Breast epithelium (tissue), 4 donors: ENCODE data around the gene ABCA1. TPM values are rescaled to one million over a fixed set of nuclear protein-coding genes. Genes with fewer than 3 reads are reported as not detected.
"Not testable (repeated sequence)": the region's sequence is repeated elsewhere in the genome, so short reads cannot be mapped to it uniquely, and the experiment has no call there.

ENCODE experiments used
- DNase-seq, 2 donors: peaks; one replicate each; pipeline ENCODE4 v3.0.0-alpha.2; 2019; ENCODE audit warnings: low spot score in 2 of 2
- H3K27ac ChIP-seq, 2 donors: fragments of 200-600 bp; sonication (generic) in 1 of 2; one replicate each; pipeline ENCODE4 v1.5.1; 2016 to 2019; ENCODE audit warnings: mild to moderate bottlenecking in 1 of 2
- H3K27me3 ChIP-seq, 2 donors: fragments of 200-600 bp; sonication (generic) in 1 of 2; one replicate each; pipeline versions ENCODE4 v1.5.1 to v1.6.0; 2017 to 2019; ENCODE audit warnings: control low read depth in 1 of 2, mild to moderate bottlenecking in 1 of 2
- H3K36me3 ChIP-seq: fragments of 200-600 bp; one replicate; pipeline ENCODE4 v1.5.1; 2019
- H3K4me1 ChIP-seq, 2 donors: fragments of 200-600 bp; sonication (generic); one replicate each; pipeline ENCODE4 v1.5.1; 2016 to 2019; ENCODE audit warnings: control low read depth in 1 of 2
- H3K4me3 ChIP-seq, 3 donors: fragments of 200-600 bp; sonication (generic); 1 replicate in 2 of 3; 2 replicates in 1 of 3; pipeline ENCODE4 v1.5.1; 2016 to 2019; ENCODE audit warnings: mild to moderate bottlenecking in 3 of 3, moderate library complexity in 2 of 3
- H3K9me3 ChIP-seq, 2 donors: fragments of 200-600 bp; sonication (generic) in 1 of 2; one replicate each; pipeline ENCODE4 v1.5.1; 2016 to 2019; ENCODE audit warnings: control low read depth in 1 of 2
- CTCF ChIP-seq, 3 donors: fragments of 450-650 bp; IDR thresholded peaks; one replicate each; pipeline ENCODE4 v1.5.1; 2016 to 2017; ENCODE audit warnings: antibody characterized with exemption in 3 of 3, mild to moderate bottlenecking in 3 of 3, moderate library complexity in 3 of 3
- POLR2A ChIP-seq: fragments of 450-650 bp; IDR thresholded peaks from one replicate; pipeline ENCODE4 v1.6.1; 2016; ENCODE audit warnings: antibody characterized with exemption, mild to moderate bottlenecking, moderate library complexity
- POLR2AphosphoS5 ChIP-seq, 3 donors: sonication (generic); formaldehyde crosslinking; IDR thresholded peaks; one replicate each; pipeline ENCODE4 v1.6.1; 2017; ENCODE audit warnings: antibody characterized with exemption in 3 of 3
- intact Hi-C: fragments of 100-400 bp; cut with DNase I; formaldehyde crosslinking; loops from one replicate; pipeline ENCODE4 v1.15.1; 2023; ENCODE audit warnings: low total_unique reads
- total RNA-seq, 3 donors: library from RNA; depleted of rRNA; stranded (reverse); fragments of >200 nt; gene quantifications; one replicate each; pipeline ENCODE4 v1.1.0, GENCODE V29; 2016

The ABCA1 gene
- total RNA-seq, 3 donors from 2014 or later: 57.0 to 100 (median 67.8) TPM

- Histone ChIP-seq H3K27ac (no peak overlapping the region), H3K4me3 (no peak overlapping the region), H3K4me1 (no peaks in the 10 kb centered on the region), H3K9me3 (no peaks in the 10 kb centered on the region), H3K36me3 (no peaks in the 10 kb centered on the region), H3K27me3 (no peaks in the 10 kb centered on the region)
- TF ChIP-seq POLR2A (no peak), POLR2AphosphoS5 (IDR thresholded peaks at IDR 0.05) (no peak), CTCF (IDR thresholded peaks at IDR 0.05) (no peak)
- intact Hi-C loops: no loop called here
- no peak for DNase-seq
Measured at GRCh38 chr9:104931256-104931655, 3.3 kb upstream of the ABCA1 start.

GRCh38 chr9:104927216-104927911 is 591 bp downstream of the ABCA1 start:
- Histone ChIP-seq H3K36me3 (no peaks in the 10 kb centered on the region), H3K4me1 (no peaks in the 10 kb centered on the region), H3K27me3 (no peaks in the 10 kb centered on the region), H3K4me3 (peak overlapping the region; percentile 84 to 91 (median 89)), H3K27ac (peak overlapping the region; percentile 81 to 84), H3K9me3 (no peaks in the 10 kb centered on the region)
- TF ChIP-seq CTCF (IDR thresholded peaks at IDR 0.05): no peak
- no peak for TF ChIP-seq POLR2AphosphoS5 (IDR thresholded peaks at IDR 0.05)
- no peak for TF ChIP-seq POLR2A
- intact Hi-C loops: loop anchor here (10.0 kb wide), 1 partner anchor 487 kb away; no protein-coding TSS in a partner anchor
- DNase-seq: no peak

GRCh38 chr9:104923740-104924139 is 4.2 kb downstream of the ABCA1 start:
- Histone ChIP-seq H3K27ac (peak overlapping the region in 1 of 2 donors; percentile 34), H3K4me1 (no peaks in the 10 kb centered on the region), H3K36me3 (no peaks in the 10 kb centered on the region), H3K9me3 (no peaks in the 10 kb centered on the region), H3K4me3 (peak overlapping the region in 1 of 3 donors; percentile 25), H3K27me3 (no peaks in the 10 kb centered on the region)
- TF ChIP-seq CTCF (IDR thresholded peaks at IDR 0.05) (no peak), POLR2AphosphoS5 (IDR thresholded peaks at IDR 0.05) (no peak), POLR2A (no peak)
- no peak for DNase-seq
- intact Hi-C loops: loop anchor here (10.0 kb wide), 1 partner anchor 491 kb away; no protein-coding TSS in a partner anchor

- peak overlapping the region in 1 of 2 donors; percentile 34 for H3K27ac ChIP-seq
Measured at GRCh38 chr9:104923289-104923688, 4.7 kb downstream of the ABCA1 start.

GRCh38 chr9:104922748-104923147 is 5.2 kb downstream of the ABCA1 start:
- H3K27me3 ChIP-seq, DNase-seq, H3K4me3 ChIP-seq, H3K9me3 ChIP-seq, H3K27ac ChIP-seq, H3K36me3 ChIP-seq, H3K4me1 ChIP-seq: not testable (repeated sequence)
- intact Hi-C loops: loop anchor here (10.0 kb wide), 1 partner anchor 492 kb away; no protein-coding TSS in a partner anchor

More at GRCh38 chr9:104923289-104923688, 4.7 kb downstream of the ABCA1 start:
- peak overlapping the region in 1 of 3 donors; percentile 25 for H3K4me3 ChIP-seq
- intact Hi-C loops: loop anchor here (10.0 kb wide), 1 partner anchor 492 kb away; no protein-coding TSS in a partner anchor
- no peaks in the 10 kb centered on the region for H3K4me1 ChIP-seq
- TF ChIP-seq POLR2A (no peak), CTCF (IDR thresholded peaks at IDR 0.05) (no peak), POLR2AphosphoS5 (IDR thresholded peaks at IDR 0.05) (no peak)
- no peaks in the 10 kb centered on the region for H3K9me3 ChIP-seq
- no peaks in the 10 kb centered on the region for H3K27me3 ChIP-seq
- no peak for DNase-seq
- H3K36me3 ChIP-seq: no peaks in the 10 kb centered on the region
